HG03378 (cell line): ENCODE results near the gene CREB3L1.
A peak's percentile ranks its signal among the peaks of the same experiment; 100 is the strongest.

ENCODE experiments used
- ATAC-seq: cut with Tn5 transposase; IDR thresholded peaks from one replicate; pipeline ENCODE4 v1.9.1; 2021; ENCODE audit warnings: mild to moderate bottlenecking, moderate library complexity; ENCODE audit not compliant: unreplicated experiment

The CREB3L1 gene

GRCh38 chr11:46342239-46342638, 64.8 kb downstream of the CREB3L1 start:
- no peak for ATAC-seq

DNA sequence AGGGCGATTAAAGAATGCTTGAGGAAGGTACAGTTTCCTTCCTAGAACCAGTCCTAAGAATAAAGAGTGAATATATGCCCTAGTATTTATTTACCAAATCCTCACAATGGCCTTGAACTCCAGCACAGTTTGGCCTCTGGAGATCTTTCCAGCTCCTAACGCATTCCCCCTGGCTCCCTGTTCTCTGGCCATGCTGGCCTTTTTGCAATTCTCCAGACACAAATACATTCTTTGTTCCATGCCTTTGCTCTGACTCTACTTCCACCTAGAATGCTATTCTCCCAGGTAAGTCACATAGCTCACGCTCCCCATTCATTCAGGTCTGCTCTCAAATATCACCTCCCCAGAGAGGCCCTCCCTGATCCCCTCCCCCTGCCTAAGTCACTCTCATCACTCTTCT, 66.1 kb downstream of the CREB3L1 start:
- ATAC-seq = no peak

DNA sequence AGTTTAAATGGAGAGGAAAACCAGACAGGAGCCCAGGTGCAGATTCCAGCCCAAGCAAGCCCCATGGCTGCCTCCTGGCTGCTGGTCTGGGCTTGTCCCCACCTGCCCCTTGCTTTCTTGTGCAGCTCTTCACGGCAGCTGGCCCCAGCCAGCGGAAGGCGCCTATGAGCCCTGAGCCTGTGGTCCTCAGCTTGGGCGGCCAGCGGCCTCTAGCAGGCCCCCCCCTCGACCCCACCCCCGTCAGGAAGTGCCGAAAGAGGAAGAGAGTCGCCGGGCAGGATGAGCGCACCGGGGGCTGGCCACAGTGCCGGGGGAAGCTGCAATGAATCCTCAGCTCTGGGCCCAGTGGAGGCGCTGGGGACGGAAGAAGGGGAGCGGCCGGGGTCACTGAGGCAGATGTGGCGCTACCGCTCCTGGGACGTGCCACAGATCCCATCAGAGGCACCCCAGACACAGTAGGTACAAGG, 67.7 kb downstream of the CREB3L1 start:
- no peak for ATAC-seq

- ATAC-seq = no peak
These were observed 68.5 kb downstream of the CREB3L1 start for GRCh38 chr11:46345881-46346484.

DNA sequence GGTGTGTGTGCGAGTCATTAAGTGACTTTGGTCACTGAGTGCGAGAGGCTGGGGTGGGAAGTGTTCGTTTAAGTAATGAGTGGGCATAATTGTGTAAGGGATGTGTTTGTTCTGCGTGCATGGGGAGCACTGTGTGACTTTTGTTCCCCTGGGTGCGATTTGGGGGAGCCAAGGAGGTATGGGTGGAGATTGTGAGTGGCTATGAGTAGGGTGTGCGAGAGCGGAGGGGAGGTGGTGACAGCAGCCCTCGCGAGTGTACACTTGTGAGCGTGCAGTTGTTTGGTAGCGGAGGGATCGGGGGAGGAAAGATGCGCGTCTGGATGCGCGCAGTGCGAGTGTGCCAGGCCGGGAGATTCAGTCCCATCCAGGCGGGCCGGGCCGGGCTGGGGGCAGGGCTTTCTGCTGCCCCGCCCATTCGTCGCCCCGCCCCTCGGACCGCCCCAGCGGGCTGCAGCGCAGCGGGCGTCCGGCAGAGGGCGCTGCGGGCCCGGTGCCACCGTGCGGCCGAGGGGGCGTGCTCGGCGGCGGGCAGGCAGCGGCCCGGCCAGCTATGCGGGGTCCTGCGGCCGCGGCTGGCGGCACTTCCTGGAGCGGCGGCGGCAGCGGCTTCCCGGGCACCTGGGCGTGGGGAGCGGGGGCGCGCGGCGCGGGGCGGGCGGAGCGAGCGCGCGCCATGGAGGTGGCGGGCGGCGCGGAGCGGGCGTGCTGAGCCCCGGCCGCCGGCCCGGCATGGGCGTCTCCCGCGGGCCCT, 69.6 kb downstream of the CREB3L1 start, which contains the start of gene DGKZ:
Gene DGKZ (plus strand): TSS at position 578 of the 751 bp plus-strand sequence. CDS start 197 bp downstream, outside the sequence.
- peak; percentile 29 for ATAC-seq

DNA sequence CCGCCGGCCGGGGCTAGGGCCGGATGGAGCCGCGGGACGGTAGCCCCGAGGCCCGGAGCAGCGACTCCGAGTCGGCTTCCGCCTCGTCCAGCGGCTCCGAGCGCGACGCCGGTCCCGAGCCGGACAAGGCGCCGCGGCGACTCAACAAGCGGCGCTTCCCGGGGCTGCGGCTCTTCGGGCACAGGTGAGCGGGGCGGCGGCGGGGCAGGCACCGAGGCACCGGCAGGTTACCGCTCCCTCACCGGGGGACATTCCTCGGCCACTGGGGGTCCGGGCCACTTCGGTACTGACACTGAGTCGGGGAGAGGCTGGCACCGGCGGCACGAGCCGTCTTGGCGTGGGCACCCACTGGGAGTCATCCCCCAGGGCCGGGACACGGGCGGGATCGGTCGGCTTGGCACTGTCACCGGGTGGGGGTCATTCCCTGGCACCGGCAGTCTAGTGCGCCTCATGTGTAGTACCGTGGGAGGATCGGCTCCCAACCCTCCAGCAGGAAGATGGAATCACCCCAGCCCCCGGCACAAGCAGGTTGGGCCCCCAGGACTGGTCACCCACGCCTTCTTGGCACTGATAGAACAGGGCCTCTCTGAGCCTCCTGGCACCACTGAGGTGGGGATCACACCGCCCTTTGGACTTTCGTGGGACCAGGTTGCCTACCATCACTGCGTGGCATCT, 70.3 kb downstream of the CREB3L1 start:
- ATAC-seq = no peak

GRCh38 chr11:46348566-46349401, 71.3 kb downstream of the CREB3L1 start:
- ATAC-seq = peak; percentile 34

DNA sequence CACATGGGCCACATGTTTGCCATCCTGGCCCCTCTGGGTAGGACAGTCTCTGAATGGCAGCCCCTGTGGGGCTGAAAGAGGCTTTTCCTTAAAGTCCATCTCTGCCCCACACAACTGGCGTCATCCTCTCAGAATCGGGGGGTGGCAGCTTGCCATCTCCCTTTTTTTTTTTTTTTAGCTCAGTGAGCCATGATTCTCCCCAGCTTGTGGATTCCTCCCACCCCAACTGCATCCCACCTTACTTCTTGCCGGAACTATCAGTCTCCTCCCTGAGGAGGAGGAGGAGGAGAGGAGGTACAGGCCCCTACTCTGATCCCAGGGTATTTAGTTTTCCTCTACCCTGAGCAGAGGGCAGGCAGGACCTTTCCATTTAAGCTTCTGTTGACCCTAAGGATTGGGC, 73.2 kb downstream of the CREB3L1 start:
- ATAC-seq = no peak

- ATAC-seq = no peak
These were observed 73.7 kb downstream of the CREB3L1 start for GRCh38 chr11:46351148-46351547.

DNA sequence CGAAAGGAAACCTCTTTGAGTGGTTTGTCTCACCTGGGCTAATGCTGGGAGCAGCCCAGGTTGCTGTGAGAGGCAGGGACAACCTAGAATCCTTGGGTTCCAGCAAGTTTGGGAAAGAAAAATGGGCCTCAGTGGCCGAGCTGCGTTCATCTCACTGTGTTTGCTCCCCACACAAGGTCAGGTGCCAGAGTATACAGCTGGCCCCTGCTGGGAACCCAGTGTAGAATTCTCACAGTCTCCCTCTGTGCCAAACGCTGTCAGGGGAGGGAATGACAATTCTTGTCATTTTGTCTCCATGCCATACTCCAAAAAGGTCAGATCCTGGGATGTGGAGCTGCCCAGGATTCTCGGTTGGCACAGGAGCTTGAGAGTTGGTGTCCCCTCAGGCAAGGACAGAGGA, 74.1 kb downstream of the CREB3L1 start:
- ATAC-seq = no peak

DNA sequence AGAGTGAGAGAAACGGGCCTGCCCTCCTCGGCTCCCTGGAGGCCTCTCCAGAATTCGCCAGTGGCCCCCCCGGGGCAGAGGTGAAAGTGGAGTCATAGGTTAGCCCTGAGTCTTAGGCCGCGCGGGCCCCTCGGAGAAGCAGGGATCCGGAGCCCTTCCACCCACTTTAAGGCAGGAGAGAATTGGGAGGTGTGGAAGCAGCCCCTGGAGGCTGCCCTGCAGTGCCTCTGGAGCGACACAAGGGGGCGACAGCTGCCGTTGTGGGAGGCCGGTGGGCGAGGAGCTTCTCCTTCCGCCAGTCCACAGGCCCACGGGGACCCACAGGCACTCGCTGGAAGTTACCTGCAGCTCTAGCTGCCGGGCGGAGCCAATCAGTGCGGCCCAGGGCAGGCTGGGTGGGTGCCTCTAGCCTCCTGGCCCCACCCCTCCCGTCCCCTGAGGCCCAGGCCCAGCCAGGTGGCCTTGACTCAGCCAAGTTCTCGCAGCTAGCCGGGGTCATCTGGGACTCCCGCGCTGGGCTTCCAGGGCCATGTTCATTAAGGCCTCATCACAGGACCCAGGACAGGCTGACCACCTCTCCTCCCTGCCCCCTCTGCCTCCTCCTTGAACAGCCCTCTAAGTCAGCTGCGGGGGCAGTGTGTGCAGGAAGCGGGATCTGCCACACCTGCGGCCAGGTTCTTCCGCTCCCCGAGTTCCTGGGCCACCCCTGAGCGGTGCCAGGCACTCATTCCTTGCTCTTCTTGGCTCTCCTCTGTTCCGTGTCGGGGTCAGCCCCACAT, 74.8 kb downstream of the CREB3L1 start:
- no peak for ATAC-seq

- no peak for ATAC-seq
These were observed 76.2 kb downstream of the CREB3L1 start for GRCh38 chr11:46353698-46354097.

DNA sequence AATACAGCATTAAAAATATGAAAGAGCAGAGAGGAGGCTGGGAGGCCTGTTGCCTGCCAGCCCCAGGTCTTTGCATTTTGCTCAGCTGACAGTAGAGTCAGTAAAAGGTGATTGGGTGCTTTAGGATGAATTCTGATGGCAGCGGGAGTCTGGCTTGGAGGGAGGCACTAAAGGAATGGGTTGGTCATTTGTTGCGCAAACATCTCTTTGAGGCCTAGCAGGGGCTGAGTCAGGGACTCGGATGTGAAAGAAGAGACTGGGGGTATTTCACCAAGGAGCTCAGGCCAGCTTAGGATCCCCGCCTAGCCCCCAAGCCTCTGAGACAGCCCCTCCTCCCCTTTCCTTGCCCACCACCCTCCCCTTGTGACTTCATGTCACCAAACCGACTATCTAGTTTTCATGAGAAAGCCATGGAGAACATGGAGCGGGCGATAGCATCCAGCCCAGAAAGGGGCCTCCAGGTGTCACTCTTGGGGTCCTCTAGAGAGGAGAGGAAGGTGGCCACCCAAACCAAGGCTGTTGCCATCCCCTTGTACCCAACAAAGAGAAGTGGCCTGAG, 79.5 kb downstream of the CREB3L1 start:
- no peak for ATAC-seq

DNA sequence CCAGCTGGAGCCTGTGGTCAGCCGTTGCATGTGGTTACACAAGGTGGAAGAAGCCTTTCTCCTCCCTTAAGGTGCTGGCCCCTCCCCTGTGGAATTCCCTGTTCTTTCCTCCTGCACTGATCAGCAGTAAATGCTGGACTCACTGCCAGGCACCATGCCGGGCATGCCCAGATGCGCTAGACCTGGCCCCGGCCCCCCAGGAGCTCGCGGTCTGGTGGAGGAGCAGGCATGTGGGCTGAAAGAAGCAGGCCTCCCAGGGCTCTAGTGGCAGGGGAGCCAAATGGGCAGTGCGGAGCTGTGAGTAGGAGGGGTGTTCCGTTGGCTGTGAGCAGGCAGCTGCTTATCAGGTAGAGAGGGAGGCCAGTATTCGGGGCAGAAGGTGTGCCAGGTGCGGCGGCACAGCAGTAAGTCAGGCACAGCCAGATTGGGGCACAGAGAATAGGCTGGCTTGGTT, 80.0 kb downstream of the CREB3L1 start:
- ATAC-seq = no peak

GRCh38 chr11:46359953-46360352, 82.5 kb downstream of the CREB3L1 start:
- ATAC-seq = no peak

DNA sequence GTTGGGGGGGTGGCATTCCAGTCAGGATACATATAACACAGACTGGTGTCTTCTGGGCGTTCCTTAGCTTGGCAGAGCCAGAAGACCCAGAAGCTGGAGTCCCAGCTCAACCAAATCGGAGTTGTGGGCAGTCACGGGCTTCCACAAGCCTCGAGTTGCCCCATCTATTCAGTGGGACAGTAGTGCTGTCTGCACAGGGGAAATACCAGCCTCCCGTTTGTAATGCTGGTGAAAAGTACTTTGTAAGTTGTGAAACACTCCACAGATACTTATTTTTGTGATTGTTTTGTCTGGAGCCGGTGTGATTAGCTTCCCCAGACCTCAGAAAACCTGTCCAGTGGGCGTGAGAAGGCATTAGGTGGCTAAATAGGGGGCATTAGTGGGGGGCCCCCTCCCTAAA, 83.4 kb downstream of the CREB3L1 start:
- ATAC-seq = no peak

GRCh38 chr11:46361283-46362155, 84.1 kb downstream of the CREB3L1 start:
- no peak for ATAC-seq

DNA sequence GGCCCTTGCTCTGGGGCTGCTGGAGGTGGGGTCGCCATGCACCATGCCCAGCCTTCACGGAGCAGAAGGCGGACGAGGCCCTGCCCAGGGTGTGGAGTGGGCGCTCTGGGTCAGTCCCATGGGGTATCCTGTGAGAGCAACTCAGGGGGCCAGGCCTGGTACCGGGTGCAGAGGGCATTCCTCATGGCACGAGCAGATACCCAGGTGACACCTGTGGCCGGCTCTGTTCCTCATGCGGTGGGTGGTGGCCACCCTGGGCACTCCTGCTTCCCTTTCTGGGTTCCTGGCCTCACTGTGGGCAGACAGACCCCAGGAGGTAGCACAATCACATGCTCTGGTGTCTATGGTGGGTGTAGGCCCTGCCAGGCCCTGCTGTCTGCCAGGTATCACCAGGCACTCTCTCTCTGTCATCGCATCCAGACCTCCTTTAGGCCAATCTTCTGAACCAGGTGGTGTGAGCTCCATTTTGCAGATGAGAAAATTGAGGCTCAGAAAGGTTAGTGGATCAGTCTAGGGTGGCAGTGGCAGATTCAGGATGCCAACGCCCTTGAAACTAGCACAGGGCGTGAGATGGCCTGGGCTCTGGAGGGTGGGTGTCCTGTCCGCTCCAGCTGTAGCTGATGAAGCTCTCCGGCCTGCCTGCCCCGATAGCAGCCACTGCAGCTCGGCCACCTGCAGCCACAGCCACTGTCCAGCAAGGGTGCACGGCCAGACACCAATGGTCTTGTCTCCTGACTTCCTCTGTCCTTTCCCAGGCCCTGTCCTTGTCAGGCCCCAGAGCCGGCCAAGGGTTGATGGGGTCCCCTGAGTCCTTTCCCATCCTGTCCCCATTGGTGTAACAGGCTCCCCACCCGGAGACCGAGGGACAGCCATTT, 84.9 kb downstream of the CREB3L1 start:
- no peak for ATAC-seq
